ENCODE results near the gene SPDYE3.
"Not testable (repeated sequence)": the region's sequence is repeated elsewhere in the genome, so short reads cannot be mapped to it uniquely, and the experiment has no call there.

SPDYE3 gene, protein sequence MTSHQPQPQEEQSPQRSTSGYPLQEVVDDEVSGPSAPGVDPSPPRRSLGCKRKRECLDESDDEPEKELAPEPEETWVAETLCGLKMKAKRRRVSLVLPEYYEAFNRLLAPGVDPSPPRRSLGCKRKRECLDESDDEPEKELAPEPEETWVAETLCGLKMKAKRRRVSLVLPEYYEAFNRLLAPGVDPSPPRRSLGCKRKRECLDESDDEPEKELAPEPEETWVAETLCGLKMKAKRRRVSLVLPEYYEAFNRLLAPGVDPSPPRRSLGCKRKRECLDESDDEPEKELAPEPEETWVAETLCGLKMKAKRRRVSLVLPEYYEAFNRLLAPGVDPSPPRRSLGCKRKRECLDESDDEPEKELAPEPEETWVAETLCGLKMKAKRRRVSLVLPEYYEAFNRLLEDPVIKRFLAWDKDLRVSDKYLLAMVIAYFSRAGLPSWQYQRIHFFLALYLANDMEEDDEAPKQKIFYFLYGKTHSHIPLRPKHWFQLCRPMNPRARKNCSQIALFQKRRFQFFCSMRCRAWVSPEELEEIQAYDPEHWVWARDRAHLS

DNA sequence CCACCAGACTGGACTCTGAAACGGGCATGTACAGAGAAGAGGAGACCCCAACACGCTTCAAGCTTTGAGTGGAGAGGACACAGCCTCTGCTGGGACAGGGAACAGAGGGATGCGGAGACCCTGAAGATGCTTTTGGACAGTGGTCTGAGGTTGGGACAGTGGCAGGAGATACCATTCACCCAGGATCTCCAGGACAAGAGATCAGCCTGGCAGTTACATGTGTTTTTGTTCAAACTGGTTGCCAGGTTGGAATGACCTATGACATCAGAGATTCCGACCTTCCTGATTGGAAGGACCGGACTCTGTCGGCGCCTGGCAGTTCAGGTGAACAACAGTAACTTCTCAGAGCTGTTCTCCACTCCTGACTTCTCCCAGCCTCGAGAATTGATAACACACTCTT lies at the start of gene SPDYE3:
SPDYE3 (plus strand) TSS at position 301 of the 400 bp plus-strand sequence. CDS start 184 bp downstream, outside the sequence.
- not testable (repeated sequence) for DNase-seq

DNA sequence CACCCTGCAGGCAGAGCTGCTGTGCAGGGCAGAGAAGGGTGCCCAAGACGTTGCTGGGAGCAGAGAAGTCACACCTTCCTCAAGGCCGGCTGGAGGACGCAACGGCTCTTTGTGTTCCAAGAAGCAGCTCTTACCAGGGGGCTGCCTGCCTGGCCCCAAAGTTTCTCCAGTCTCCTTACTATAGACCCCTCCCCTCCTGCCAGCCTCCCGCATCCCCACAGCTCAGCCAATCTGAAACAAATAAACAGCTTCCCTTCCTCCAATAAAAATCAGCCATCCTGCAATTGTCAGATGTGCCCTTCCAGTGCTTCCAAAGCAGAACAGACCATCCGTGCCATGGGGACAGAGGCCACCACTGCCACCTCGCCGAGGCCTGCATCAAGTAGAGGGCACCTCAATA lies 47.5 kb upstream of the SPDYE3 start:
- not testable (repeated sequence) for DNase-seq

DNA sequence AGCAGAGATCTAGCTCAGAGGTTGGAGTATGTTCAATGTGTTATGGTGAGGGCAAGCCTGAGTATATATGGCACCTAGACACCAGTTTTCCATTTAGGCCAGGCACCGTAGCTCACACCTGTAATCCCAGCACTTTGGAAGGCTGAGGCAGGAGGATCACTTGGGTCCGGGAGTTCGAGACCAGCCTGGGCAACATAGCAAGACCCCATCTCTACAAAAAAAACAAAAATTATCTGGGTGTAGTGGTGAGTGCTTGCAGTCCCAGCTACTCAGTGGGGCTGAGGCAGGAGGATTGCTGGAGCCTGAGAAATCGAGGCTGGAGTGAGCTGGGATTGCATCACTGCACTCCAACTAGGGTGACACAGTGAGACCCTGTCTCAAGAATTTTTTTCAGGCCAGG lies 44.6 kb upstream of the SPDYE3 start:
- DNase-seq: not testable (repeated sequence)

DNA sequence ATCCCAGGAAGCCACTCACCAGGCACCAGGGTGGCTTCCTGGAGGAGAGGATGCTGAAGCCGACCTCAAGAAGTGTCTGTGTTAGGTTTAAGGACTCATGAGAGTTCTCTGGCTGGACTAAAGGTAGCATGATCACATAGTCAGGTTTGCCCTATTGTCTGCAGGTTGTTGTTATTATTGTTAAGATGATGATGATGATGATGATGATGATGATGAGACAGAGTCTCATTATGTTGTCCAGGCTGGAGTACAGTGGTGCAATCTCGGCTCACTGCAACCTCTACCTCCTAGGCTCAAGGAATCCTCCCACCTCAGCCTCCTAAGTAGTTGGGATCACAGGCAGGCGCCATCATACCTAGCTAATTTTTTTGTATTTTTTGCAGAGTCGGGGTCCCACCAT lies 43.3 kb upstream of the SPDYE3 start:
- DNase-seq: not testable (repeated sequence)

DNA sequence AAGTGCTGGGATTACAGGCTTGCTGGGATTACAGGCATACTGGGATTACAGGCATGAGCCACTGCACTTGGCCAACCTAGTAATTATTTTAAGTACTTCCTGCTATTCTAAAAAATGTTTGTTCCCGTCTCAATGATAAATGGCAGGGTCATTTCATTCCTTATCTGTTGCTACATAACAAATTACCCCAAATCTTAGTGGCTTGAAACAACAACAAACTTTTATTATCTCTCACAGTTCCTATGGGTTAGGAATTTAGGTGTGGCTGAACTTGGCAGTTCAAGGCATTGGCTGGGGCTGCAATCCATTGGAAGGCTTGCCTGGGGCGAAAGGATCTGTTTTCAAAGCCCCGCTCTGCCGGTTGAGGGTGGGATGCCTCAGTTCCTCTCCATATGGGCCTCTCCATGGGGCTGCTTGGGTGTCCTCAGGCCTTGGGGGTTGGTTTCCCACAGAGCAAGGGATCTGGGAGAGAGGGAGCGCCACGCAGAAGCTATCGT lies 42.8 kb upstream of the SPDYE3 start:
- not testable (repeated sequence) for DNase-seq

DNA sequence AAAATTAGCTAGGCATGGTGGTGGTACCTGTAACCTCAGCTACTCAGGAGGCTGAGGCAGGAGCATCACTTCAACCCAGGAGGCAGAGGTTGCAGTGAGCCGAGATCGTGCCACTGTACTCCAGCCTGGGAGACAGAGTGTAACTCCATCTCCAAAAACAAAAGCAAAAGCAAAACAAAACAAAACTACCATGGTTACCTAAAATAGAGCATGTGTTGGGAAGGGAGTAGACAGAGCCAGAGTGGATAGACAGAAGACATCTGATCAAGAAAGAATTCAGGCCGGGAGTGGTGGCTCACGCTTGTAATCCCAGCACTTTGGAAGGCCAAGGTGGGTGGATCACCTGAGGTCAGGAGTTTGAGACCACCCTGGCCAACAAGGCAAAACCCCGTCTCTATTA lies 41.7 kb upstream of the SPDYE3 start:
- not testable (repeated sequence) for DNase-seq

DNA sequence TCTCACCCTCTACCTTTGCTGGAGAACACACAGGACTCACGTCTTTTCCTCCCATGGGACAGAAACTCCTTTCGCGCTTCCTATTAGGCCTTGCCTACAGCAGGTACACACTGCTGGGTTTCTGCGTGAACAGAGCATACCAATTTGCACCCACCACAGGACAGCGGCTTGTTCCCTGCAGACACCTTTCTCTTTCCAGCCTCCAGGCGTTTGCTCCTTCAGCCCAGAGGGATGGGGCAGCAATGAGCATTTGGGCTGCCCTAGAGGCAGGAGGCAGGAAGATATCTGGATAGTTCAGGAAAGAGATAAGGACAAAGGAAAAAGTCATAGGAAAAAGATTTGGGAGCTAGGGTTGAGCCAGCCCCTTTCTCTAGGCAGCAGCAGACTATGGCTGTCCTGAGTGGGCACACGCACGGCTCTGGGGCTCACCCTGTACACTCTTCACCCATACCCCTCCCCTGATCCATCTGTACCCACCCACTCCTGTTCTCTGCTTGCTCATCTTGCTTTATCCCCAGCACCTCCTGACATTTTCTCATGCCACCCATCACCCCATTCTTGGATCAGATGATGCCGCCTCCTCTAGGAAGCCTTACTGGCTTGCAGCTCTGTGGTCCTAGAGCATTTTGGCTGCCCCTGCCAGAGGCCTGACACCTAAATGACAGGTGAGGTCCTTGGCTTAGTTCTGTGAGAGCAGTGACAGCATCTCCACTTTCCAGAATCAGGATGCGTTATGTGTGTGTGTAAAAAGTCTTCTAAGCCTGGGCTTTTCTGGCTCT lies 40.7 kb upstream of the SPDYE3 start:
- no peak for DNase-seq

DNA sequence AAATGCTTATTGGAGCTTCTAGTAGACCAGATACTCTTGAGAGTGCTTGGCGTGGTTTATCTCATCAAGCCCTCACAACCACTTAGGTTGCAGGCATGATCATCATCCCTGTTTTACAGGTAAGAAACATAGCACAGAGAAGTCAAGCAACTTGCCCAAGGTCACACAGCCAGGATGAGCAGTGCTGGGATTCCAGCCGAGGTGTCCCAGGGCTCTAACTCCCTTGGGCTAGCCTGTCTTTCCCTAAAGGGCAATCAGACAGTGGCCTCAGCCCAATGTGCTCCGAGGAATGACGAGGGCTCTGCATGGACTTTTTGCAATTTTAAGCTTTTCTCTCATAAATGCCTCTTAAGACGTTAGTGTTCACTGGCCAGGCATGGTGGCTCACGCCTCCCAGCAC lies 39.9 kb upstream of the SPDYE3 start:
- no peak for DNase-seq

DNA sequence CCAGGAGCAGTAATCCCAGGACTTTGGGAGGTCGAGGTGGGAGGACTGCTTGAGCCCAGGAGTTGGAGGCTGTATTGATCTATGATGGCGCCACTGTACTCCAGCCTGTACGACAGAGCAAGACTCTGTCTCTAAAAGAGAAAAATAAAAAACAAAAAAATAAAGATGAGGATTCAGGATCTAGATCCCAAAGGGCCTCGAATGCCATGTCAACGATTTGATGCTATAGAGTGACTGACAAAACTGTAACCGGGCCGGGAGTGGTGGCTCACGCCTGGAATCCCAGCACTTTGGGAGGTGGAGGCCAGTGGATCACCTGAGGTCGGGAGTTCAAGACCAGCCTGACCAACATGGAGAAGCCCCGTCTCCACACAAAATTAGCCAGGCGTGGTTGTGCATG lies 38.6 kb upstream of the SPDYE3 start:
- not testable (repeated sequence) for DNase-seq

DNA sequence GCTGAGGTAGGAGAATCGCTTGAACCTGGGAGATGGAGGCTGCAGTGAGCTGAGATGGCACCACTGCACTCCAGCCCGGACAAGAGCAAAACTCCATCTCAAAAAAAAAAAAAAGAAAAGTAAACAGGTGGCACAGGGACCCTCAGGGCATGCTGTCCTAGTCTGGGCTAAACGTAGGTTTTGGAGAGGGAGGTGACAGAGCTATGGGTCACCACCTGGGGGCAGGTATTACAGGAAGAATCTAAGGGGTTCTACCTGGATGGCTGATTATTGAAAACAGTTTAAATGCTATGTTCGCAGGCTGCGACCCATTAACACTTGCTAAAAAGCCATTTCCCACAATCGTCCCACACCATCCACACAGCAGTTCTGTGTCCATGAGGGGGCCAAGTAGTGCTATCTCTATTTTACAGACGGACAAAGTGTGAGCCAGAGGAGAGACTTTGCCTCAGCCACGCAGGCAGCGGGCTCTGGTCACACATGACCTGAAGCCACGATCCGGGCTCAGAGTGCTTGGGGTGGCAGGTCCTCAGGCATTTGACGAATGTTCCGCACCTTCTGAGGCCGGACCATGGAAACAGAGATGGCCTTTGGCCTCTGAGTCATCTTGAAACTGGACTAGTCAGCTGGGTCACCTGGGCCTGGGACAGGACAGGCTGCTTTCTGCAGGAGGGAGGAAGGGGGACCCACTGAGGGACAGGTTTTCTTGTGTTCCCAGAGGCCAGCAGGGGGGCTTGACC lies 38.0 kb upstream of the SPDYE3 start:
- DNase-seq: not testable (repeated sequence)

DNA sequence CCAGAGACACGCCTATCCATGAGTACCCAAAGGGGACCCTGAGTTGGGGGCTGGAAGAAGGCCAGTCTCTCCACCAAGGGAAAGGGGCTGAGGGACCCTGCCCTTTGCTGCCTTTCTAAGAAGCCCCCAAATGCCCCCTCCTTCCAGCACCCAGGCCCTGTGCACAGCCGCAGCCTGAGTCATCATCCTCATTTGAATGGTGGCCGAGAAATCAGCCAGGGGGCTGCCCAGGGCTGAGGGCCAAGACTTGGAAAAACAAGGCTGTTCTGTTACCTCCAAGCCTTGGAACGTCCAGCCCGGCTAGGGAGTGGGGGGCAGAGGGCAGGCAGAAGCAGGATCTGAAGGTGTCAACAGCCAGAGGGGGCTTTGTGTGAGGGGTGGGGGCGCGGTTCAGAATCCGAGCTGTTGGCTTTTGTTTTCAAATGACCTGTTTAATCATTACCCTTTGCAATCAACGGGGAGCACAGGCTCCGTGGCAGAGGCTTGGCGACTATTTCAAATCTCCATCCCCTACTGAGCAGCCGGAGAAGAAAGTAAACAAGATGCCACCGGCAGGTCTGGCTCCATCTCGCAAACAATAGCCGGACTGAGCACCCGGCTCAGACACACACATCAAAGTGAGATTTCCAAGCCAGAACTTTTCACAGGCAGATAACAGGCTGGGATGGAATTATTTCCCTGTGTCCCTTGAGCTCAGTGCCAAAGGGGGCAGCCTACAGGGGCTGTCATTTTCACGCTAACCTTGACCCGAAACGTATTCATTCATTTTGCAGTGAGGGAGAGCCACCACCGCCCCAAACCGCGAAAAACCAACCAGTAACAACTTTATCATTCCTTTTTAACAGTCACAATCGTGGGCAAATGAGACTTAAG lies 37.2 kb upstream of the SPDYE3 start:
- peak in 1 of 2 experiments; percentile 26 for DNase-seq

DNA sequence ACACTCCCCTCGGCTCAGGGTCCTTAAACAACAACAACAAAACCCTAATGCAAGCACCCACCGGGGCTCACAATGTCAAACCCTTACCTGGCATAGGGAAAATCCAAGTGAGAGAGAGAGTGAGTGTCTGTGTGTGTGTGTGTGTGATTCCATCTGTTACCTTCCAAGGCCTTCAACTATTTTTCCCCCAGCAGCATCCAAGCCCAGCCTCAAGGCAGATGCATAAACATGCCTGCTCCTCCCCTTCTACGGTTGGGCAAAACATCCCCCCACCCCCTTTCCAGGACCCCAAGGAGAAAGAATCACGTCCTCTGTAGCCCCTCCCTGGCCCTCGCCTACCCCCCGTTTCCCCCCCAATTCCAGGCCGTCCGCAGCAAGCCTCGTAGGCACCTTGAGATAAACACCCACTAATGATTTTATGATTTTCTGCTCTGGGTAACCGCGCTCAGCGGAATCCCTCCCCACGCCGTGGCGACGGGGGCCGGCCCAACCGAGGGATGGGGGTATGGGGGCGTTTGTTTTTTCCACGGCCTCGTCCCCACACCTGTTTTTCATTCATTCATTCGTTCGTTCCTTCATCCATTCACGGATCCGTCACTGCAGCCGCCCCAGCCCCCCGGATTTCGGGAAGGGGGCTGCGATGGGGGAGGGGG lies 36.4 kb upstream of the SPDYE3 start:
- DNase-seq: peak in 1 of 2 experiments; percentile 2

DNA sequence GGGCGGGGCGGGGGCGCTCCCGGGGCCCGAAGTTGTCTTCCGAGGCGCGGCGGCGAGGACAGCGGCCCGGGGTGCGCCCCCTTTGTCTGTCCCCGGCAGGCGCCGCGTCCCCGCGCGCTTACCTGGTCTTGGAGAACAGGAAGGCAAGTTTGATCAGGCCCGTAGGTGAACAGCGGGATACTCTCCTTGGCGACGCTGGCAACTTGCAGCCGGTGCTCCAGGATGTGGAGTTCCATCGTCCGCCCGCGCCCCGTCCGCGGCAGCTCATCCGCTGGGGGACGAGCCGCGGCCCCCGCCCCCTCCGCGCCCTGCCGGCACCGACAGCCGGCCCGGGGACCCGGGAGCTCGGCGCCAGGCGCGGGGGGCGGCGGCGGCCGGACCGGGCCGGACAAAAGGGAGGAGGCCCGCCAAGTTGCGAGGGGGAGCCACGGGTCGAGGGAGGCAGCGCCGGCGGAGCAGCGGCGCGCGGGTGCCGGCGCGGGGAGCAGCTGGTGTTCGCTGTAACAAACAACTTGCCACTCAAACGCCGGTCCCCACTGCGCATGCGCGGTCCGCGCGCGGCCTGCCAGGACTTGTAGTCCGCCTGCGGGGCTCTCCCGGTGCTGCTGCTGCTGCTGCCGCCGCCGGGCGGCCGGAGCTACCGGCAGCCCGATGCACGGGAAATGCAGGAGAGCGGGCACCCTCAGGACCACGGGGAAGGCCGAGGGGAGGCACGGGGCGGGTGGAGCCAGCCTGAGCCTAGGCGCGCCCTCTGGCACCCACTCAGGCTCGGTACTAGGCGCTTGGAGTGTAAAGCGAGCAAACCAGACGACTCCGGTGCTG lies 35.6 kb upstream of the SPDYE3 start:
- DNase-seq: peak; percentile 85 to 93

DNA sequence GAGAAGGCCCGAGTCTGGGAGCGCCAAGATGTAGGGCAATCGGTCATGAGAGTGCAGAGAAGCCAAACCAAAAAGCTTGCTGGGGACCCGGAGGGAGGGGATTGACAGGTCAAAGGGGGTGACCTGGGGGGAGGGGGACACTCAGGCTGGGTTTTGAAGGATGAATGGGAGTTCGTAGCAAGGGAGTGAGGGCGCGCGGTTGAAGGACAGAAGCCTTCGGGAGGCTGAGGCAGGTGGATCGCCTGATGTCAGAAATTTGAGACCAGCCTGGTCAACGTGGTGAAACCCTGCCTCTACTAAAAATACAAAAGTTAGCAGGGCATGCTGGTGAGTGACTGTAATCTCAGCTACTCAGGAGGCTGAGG lies 35.0 kb upstream of the SPDYE3 start:
- DNase-seq: not testable (repeated sequence)

DNA sequence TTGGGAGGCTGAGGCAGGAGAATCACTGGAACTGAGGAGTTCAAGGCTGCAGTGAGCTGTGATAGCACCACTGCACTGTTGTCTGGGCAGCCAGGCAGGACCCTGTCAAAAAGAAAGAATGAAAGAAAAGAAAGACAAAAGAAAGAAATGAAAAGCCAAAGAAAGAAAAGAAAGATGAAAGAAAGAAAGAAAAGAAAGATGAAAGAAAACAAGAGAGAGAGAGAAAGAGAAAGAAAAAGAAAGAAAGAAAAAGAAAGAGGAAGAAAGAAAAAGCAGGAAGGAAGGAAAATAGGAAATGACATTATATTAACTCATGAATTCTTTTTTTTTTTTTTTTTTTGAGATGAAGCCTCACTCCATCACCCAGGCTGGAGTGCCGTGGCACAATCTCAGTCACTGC lies 32.4 kb upstream of the SPDYE3 start:
- DNase-seq: no peak

DNA sequence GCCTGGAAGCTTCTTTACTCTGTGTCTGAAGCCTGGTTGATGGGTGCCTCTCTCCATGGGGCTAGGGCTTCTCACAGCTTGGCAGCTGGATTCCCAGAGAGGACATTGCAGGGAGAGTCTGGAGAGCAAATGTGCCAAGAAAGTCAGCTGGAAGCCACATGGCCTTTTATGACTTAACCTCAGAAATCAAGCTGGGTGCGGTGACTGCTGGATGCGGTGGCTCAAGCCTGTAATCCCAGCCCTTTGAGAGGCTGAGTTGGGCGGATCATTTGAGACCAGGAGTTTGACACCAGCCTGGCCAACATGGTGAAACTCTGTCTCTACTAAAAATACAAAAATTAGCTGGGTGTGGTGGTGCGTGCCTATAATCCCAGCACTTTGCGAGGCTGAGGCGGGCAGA lies 31.4 kb upstream of the SPDYE3 start:
- not testable (repeated sequence) for DNase-seq

DNA sequence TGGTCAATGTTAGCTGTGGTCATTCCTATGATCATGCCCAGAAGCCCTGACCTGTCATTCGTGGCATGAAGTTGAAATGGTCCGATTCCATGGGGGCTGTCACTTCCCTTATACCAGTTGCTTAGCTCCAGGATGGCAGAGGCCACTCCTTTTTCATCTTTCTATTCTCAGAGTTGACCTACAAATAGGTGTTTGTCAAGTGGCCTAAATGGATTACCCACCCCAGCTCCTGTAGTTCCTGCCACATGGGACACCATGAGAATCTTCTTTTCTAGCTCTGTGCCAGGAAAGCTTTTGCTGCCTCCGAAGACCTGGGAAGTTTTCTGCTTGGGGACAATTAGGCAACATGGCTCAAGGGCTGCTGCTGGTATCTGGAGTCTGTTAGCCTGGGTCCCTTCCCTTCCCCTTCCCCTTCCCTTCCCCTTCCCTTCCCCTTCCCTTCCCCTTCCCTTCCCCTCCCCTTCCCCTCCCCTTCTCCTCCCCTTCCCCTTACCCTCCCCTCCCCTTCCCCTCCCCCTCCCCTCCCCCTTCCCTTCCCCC lies 25.4 kb upstream of the SPDYE3 start:
- not testable (repeated sequence) for DNase-seq

DNA sequence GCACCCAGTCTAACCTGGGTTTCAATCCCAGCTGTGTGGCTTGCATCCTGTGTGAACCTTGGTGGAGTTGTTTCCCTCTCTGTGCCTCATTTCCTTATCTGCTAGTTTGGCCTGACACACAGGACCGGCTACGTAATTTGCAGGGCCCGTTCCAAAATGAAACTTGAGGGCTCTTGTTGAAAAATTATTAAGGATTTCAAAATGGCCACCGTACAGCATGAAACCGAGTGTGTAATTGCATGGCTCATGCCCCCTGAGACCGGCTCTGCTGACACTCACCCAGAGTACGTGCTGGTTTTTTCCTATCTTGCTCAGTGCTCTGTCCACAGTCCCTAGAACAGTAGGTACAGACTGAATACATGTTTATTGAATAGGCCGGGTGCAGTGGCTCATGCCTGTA lies 24.4 kb upstream of the SPDYE3 start:
- not testable (repeated sequence) for DNase-seq

DNA sequence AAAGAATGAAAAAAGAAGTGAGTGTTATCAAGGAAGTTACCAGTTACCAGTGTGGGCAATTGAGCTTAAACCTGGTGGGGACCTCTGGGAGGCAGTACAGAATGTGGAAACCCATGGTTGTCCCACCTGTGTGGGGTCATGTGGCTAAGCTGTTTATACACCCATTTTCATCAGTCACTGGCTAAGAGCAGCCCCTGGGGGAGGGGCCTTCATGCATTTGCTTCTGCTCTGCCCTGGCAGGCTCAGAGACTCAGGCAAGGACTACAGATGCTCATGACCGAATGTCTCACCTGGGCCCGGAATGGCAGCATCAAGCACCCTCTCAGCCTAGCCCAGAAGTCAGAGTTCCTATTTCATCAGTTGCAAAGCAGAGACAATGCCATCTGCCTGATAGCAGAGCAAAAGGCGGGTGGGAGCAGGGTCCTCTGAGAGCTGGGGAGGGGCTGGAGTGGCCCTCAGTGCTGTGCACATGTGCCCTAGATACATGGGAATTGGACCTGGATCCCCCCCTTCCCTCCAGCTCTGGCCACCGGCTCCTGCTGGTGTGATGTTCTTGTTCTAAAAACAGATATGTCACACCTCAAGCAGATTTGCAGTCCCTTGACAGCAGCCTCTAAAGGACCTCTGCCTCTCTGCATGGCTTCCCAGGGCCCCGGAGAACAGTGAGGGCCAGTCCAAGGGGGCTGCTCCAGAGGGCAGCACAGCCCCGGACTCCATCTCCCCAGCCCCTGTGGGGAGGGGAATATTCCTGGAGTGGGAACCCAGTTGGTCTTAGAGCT lies 20.1 kb upstream of the SPDYE3 start:
- not testable (repeated sequence) for DNase-seq
